ENCODE results near the gene IFI30.

Gene IFI30

GRCh38 chr19:18150776-18151624 lies 22.6 kb upstream of the IFI30 start:
- DNase-seq (ENCODE audit: low read depth) = no peak
- in situ Hi-C loops (cut with HindIII; ENCODE audit: low sequenced_read_pairs) = no loop called here
- TF ChIP-seq CTCF (IDR thresholded peaks at IDR 0.05; ENCODE audit: low read depth, low read length, missing control alignments) = no peak
- no peak overlapping the region for H3K4me3 ChIP-seq (ENCODE audit: low read depth, low read length)

GRCh38 chr19:18152442-18152816 lies 21.2 kb upstream of the IFI30 start:
- H3K4me3 ChIP-seq (ENCODE audit: low read depth, low read length) = peak overlapping the region; percentile 92
- in situ Hi-C loops (cut with HindIII; ENCODE audit: low sequenced_read_pairs) = no loop called here
- peak; percentile 65 for TF ChIP-seq CTCF (IDR thresholded peaks at IDR 0.05; ENCODE audit: low read depth, low read length, missing control alignments)
- DNase-seq (ENCODE audit: low read depth) = peak; percentile 95

- in situ Hi-C loops (cut with HindIII; ENCODE audit: low sequenced_read_pairs) = no loop called here
- TF ChIP-seq CTCF (IDR thresholded peaks at IDR 0.05; ENCODE audit: low read depth, low read length, missing control alignments) = no peak
- peak; percentile 98 for DNase-seq (ENCODE audit: low read depth)
- peak within 1 kb of the TSS; percentile 92 for H3K4me3 ChIP-seq (ENCODE audit: low read depth, low read length)
These were observed 20.6 kb upstream of the IFI30 start, which contains the start of gene PIK3R2 for GRCh38 chr19:18152817-18153555. TSS of gene PIK3R2 (plus strand) at chr19:18153163. CDS start at chr19:18155880, 2,717 bp downstream.

GRCh38 chr19:18153556-18154134 lies 20.0 kb upstream of the IFI30 start:
- DNase-seq (ENCODE audit: low read depth) = no peak
- TF ChIP-seq CTCF (IDR thresholded peaks at IDR 0.05; ENCODE audit: low read depth, low read length, missing control alignments) = no peak
- in situ Hi-C loops (cut with HindIII; ENCODE audit: low sequenced_read_pairs) = no loop called here
- peak overlapping the region; percentile 92 for H3K4me3 ChIP-seq (ENCODE audit: low read depth, low read length)

GRCh38 chr19:18155095-18156087 lies 18.2 kb upstream of the IFI30 start:
- in situ Hi-C loops (cut with HindIII; ENCODE audit: low sequenced_read_pairs) = no loop called here
- no peak overlapping the region for H3K4me3 ChIP-seq (ENCODE audit: low read depth, low read length)
- no peak for TF ChIP-seq CTCF (IDR thresholded peaks at IDR 0.05; ENCODE audit: low read depth, low read length, missing control alignments)
- DNase-seq (ENCODE audit: low read depth) = no peak

Measured in astrocyte of the cerebellum (primary cell).